H1 (cell line): ENCODE measurements around the gene SND1. TPM values are rescaled to one million over a fixed set of nuclear protein-coding genes. Genes with fewer than 3 reads are reported as not detected.

Experiments
- CTCF ChIA-PET: fragments of 300-600 bp; sonication (Branson Sonifier 250); formaldehyde crosslinking; loops from one replicate; lab custom pipeline; 2021; ENCODE audit not compliant: partially characterized antibody; lab: Charles Lee
- POLR2A ChIA-PET: fragments of 300-600 bp; sonication (Branson Sonifier 250); formaldehyde crosslinking; loops from one replicate; lab custom pipeline; 2021; ENCODE audit warnings: inconsistent platforms; ENCODE audit not compliant: partially characterized antibody; lab: Charles Lee
- DNase-seq, 2 experiments: peaks; one replicate each; pipeline versions ENCODE4 v3.0.0 to v3.0.0-alpha.2; 2010 to 2022; ENCODE audit warnings: low spot score in 2 of 2, low read depth in 1 of 2, mixed read lengths in 1 of 2
- FAIRE-seq: peaks from 2 replicates; lab custom pipeline; 2011; peaks lifted over from hg19 to GRCh38; lab: Jason Lieb, UNC
- H2AFZ ChIP-seq: 2 replicates; pipeline ENCODE4 v1.8.1; 2012; ENCODE audit warnings: low read length, inconsistent platforms
- H2AK5ac ChIP-seq: 2 replicates; pipeline ENCODE4 v1.6.1; 2013; ENCODE audit warnings: low read depth, low read length
- H2BK120ac ChIP-seq: replicated peaks from 2 replicates; pipeline ENCODE3; 2013; ENCODE audit warnings: low read depth, low read length, inconsistent platforms
- H2BK12ac ChIP-seq: 2 replicates; pipeline ENCODE4 v1.6.1; 2013; ENCODE audit warnings: low read depth, low read length
- H2BK15ac ChIP-seq: 2 replicates; pipeline ENCODE4 v1.6.1; 2013; ENCODE audit warnings: low read length
- H2BK20ac ChIP-seq: 2 replicates; pipeline ENCODE4 v1.6.1; 2013; ENCODE audit warnings: low read length
- H2BK5ac ChIP-seq: 2 replicates; pipeline ENCODE4 v1.6.1; 2013; ENCODE audit warnings: low read depth, low read length
- H3K14ac ChIP-seq: 2 replicates; pipeline ENCODE4 v1.6.1; 2013; ENCODE audit warnings: inconsistent platforms; ENCODE audit not compliant: insufficient read length
- H3K18ac ChIP-seq: 2 replicates; pipeline ENCODE4 v1.6.1; 2013; ENCODE audit warnings: low read length; ENCODE audit errors: extremely low read depth
- H3K23ac ChIP-seq: 2 replicates; pipeline ENCODE4 v1.6.1; 2013; ENCODE audit warnings: inconsistent platforms; ENCODE audit not compliant: insufficient read length
- H3K23me2 ChIP-seq: 2 replicates; pipeline ENCODE4 v1.6.1; 2013; ENCODE audit warnings: low read depth, low read length
- H3K27ac ChIP-seq: 2 replicates; pipeline ENCODE4 v1.6.1; 2011; ENCODE audit warnings: low read depth, low read length, inconsistent platforms
- H3K27me3 ChIP-seq, 4 experiments: replicated peaks in 1 of 4; 1 replicate in 1 of 4; 2 replicates in 3 of 4; pipeline versions ENCODE4 v1.6.1 to v1.8.1; 2011 to 2013; ENCODE audit warnings: low read length in 3 of 4, mild to moderate bottlenecking in 3 of 4, inconsistent platforms in 2 of 4, mixed read lengths in 2 of 4, moderate library complexity in 1 of 4; ENCODE audit not compliant: control insufficient read depth in 3 of 4, insufficient read depth in 3 of 4; ENCODE audit errors: extremely low read depth in 1 of 4
- H3K36me3 ChIP-seq, 4 experiments: 2 replicates each; pipeline versions ENCODE4 v1.6.1 to v1.8.1; 2011 to 2013; ENCODE audit warnings: mild to moderate bottlenecking in 4 of 4, low read length in 3 of 4, moderate library complexity in 2 of 4, control low read depth in 1 of 4, inconsistent platforms in 1 of 4; ENCODE audit not compliant: insufficient read depth in 4 of 4, control insufficient read depth in 2 of 4
- H3K4ac ChIP-seq: replicated peaks from 2 replicates; pipeline ENCODE3; 2013; ENCODE audit warnings: low read length, low read depth, mixed read lengths, inconsistent platforms; ENCODE audit not compliant: insufficient read length
- H3K4me1 ChIP-seq, 4 experiments: replicated peaks in 1 of 4; 1 replicate in 1 of 4; 2 replicates in 3 of 4; pipeline versions ENCODE4 v1.6.1 to v1.8.1; 2011 to 2013; ENCODE audit warnings: low read length in 3 of 4, inconsistent platforms in 2 of 4, mixed read lengths in 1 of 4; ENCODE audit not compliant: insufficient read depth in 4 of 4, control insufficient read depth in 3 of 4
- H3K4me2 ChIP-seq, 2 experiments: 2 replicates each; pipeline versions ENCODE4 v1.6.1 to v1.8.1; 2011 to 2013; ENCODE audit warnings: low read depth in 2 of 2, low read length in 2 of 2, control low read depth in 1 of 2, inconsistent platforms in 1 of 2, mild to moderate bottlenecking in 1 of 2; ENCODE audit not compliant: insufficient read depth in 1 of 2
- H3K4me3 ChIP-seq, 4 experiments: fragments of 200-600, 300-600 bp in 1 of 4; sonication (generic), shearing (Covaris generic), sonication (Bioruptor Twin) in 1 of 4; 2 replicates each; pipeline versions ENCODE4 v1.5.1 to v1.8.1; 2011 to 2016; ENCODE audit warnings: low read length in 4 of 4, low read depth in 3 of 4, control low read depth in 2 of 4, inconsistent platforms in 2 of 4, mild to moderate bottlenecking in 2 of 4, mixed read lengths in 1 of 4, moderate library complexity in 1 of 4; ENCODE audit not compliant: insufficient read depth in 2 of 4; ENCODE audit errors: extremely low read depth in 1 of 4
- H3K56ac ChIP-seq: replicated peaks from 2 replicates; pipeline ENCODE3; 2013; ENCODE audit warnings: low read depth, mild to moderate bottlenecking, mixed read lengths, low read length, inconsistent platforms; ENCODE audit not compliant: insufficient read length
- H3K79me1 ChIP-seq: 2 replicates; pipeline ENCODE4 v1.6.1; 2013; ENCODE audit warnings: low read depth, low read length, control low read depth
- H3K79me2 ChIP-seq, 2 experiments: 2 replicates each; pipeline versions ENCODE4 v1.6.1 to v1.8.1; 2012 to 2013; ENCODE audit warnings: low read length in 2 of 2, mild to moderate bottlenecking in 2 of 2, inconsistent platforms in 1 of 2; ENCODE audit not compliant: insufficient read depth in 2 of 2, control insufficient read depth in 1 of 2
- H3K9ac ChIP-seq, 4 experiments: replicated peaks in 1 of 4; 1 replicate in 1 of 4; 2 replicates in 3 of 4; pipeline versions ENCODE4 v1.6.1 to v1.8.1; 2011 to 2013; ENCODE audit warnings: low read depth in 3 of 4, low read length in 3 of 4, control low read depth in 2 of 4, mild to moderate bottlenecking in 2 of 4, moderate library complexity in 2 of 4, inconsistent platforms in 1 of 4; ENCODE audit errors: extremely low read depth in 1 of 4
- H3K9me3 ChIP-seq, 2 experiments: 2 replicates each; pipeline versions ENCODE4 v1.6.1 to v1.8.1; 2012 to 2013; ENCODE audit warnings: mild to moderate bottlenecking in 2 of 2, moderate library complexity in 2 of 2, control low read depth in 1 of 2, inconsistent platforms in 1 of 2, low read depth in 1 of 2, low read length in 1 of 2, mixed read lengths in 1 of 2; ENCODE audit not compliant: insufficient read depth in 2 of 2
- H4K20me1 ChIP-seq, 2 experiments: replicated peaks in 1 of 2; 2 replicates each; pipeline versions ENCODE3 to v1.8.1; 2011 to 2013; ENCODE audit warnings: inconsistent platforms in 2 of 2, low read length in 2 of 2, mild to moderate bottlenecking in 1 of 2; ENCODE audit not compliant: insufficient read depth in 2 of 2, control insufficient read depth in 1 of 2
- H4K5ac ChIP-seq: 2 replicates; pipeline ENCODE4 v1.6.1; 2013; ENCODE audit warnings: low read length, low read depth, mixed read lengths, inconsistent platforms; ENCODE audit not compliant: insufficient read length
- H4K8ac ChIP-seq: 2 replicates; pipeline ENCODE4 v1.8.0; 2013; ENCODE audit warnings: mild to moderate bottlenecking, moderate library complexity, low read length, inconsistent platforms; ENCODE audit not compliant: insufficient read depth; ENCODE audit errors: extremely low read depth
- H4K91ac ChIP-seq: replicated peaks from 2 replicates; pipeline ENCODE3; 2013; ENCODE audit warnings: low read length, mixed read lengths, inconsistent platforms; ENCODE audit not compliant: insufficient read length
- BACH1 ChIP-seq: IDR thresholded peaks from 2 replicates; pipeline ENCODE4 v1.6.1; 2012; ENCODE audit warnings: low read length, improper control_type of control experiment
- HDAC6 ChIP-seq: IDR thresholded peaks from one replicate; pipeline ENCODE4 v1.7.1; 2012; ENCODE audit warnings: low read depth, mild to moderate bottlenecking, inconsistent platforms, low read length, moderate library complexity
- SIX5 ChIP-seq: IDR thresholded peaks from 2 replicates; pipeline ENCODE4 v1.6.1; 2011; ENCODE audit warnings: mild to moderate bottlenecking, low read depth, low read length
- SRF ChIP-seq: IDR thresholded peaks from 2 replicates; pipeline ENCODE4 v1.6.1; 2011; ENCODE audit warnings: mild to moderate bottlenecking, low read depth, low read length, moderate library complexity
- WGBS, 2 experiments: shearing (Covaris generic) in 1 of 2; methylation state at CpG; one replicate each; pipeline versions ENCODE4 v1.1.6 to v1.1.7; 2013 to 2015; ENCODE audit warnings: low lambda C conversion rate in 2 of 2, mixed read lengths in 2 of 2, inconsistent platforms in 1 of 2, low coverage in 1 of 2, missing lambda C conversion rate in 1 of 2; ENCODE audit not compliant: insufficient replicate concordance in 2 of 2, insufficient coverage in 1 of 2, insufficient read length in 1 of 2; ENCODE audit errors: extremely low coverage in 1 of 2, missing lambda C conversion rate in 1 of 2; 5-methylcytosine and 5-hydroxymethylcytosine counted together
- polyA plus RNA-seq, 7 experiments: library from polyadenylated mRNA; depleted of rRNA in 3 of 7; stranded (reverse) in 5 of 7; unstranded in 2 of 7; fragments of >200 nt in 5 of 7; fragments of 200-250 nt in 2 of 7; gene quantifications; 1 replicate in 5 of 7; 2 replicates in 1 of 7; 4 replicates in 1 of 7; pipeline versions ENCODE4 v1.2.1 to v1.2.3, GENCODE V29; 2011 to 2013; ENCODE audit warnings: missing spikeins in 2 of 7, mixed read lengths in 2 of 7
- total RNA-seq: library from RNA; stranded (reverse); fragmentation: NEBNext Ultra II Directional; extraction: Animal tissue kit (Norgen Biotek cat#: 25700); gene quantifications from 2 replicates; pipeline ENCODE4 v1.2.1, GENCODE V29; 2021
- TF ChIP-seq, protein P1 (sequence below): IDR thresholded peaks from 2 replicates; pipeline ENCODE4 v1.6.1; 2012; ENCODE audit warnings: inconsistent platforms

Gene SND1
- total and polyA plus RNA-seq, 2 of the 8 experiments (the other 6 are each of a cell fraction or from before 2014, with no cell fraction given): 122 to 290 TPM

DNA sequence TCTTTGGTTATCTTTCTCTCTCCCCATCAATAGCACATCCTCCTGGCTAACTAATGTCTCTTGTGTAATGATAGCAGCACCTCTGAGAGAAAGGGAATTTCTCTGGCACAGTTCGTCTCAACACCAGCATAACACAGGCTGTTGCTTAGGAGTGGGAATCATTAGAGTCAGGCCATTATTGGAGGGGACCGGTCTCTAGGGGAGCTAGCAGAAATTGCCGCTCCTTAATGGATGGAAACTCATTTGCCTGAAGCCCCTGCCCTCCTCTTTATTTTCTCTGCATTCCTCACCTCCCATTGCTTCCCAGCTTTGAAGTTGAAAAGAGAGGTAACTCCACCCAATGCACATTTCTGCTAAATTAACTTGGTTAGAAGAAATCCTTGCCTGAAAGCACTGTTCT is 367.3 kb downstream of the SND1 start:
- no peak overlapping the region for H3K18ac ChIP-seq
- TF ChIP-seq SRF (no peak), HDAC6 (no peak), SIX5 (no peak), BACH1 (no peak)
- TF ChIP-seq, protein P1, sequence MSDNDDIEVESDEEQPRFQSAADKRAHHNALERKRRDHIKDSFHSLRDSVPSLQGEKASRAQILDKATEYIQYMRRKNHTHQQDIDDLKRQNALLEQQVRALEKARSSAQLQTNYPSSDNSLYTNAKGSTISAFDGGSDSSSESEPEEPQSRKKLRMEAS: no peak
- TF ChIP-seq, all 59 proteins: peak for 0
- no peak for FAIRE-seq
- peaks cover 0 to 3% (median 0%) of the 10 kb centered on the region in 4 experiments; a peak in 1 of 8 replicates for H3K36me3 ChIP-seq
- 0 out of 4 replicates have a peak, but pooled peaks cover 0 to 8% of the 10 kb centered on the region in 2 experiments for H3K79me2 ChIP-seq
- H3K4me3 ChIP-seq: peak overlapping the region in 1 of 4 experiments; percentile 22; a peak in 1 of 8 replicates
- H3K14ac ChIP-seq: no peak overlapping the region
- H2AK5ac ChIP-seq: no peak overlapping the region
- H3K56ac ChIP-seq: no peak overlapping the region
- H4K5ac ChIP-seq: no peak overlapping the region
- H4K91ac ChIP-seq: no peak overlapping the region
- H3K9me3 ChIP-seq: no peaks in the 10 kb centered on the region
- 31% methylated on average over 3 of the region's 3 CpGs; no CpG with 5 or more reads in 1 of the 2 experiments for WGBS, 2 experiments
- H3K4me2 ChIP-seq: peak overlapping the region; percentile 9 to 39; a peak in 3 of 4 replicates
- no peak overlapping the region for H2AFZ ChIP-seq
- peaks cover 10 to 12% of the 10 kb centered on the region in 2 experiments for H4K20me1 ChIP-seq
- no peaks in the 10 kb centered on the region for H3K27me3 ChIP-seq
- H2BK5ac ChIP-seq: no peak overlapping the region
- DNase-seq: no peak
- no peak overlapping the region for H3K4ac ChIP-seq
- H4K8ac ChIP-seq: no peak overlapping the region
- H3K23me2 ChIP-seq: no peaks in the 10 kb centered on the region
- H3K9ac ChIP-seq: no peak overlapping the region; a peak in 1 of 7 replicates
- no peak overlapping the region for H2BK12ac ChIP-seq
- no peak overlapping the region for H3K27ac ChIP-seq
- no peak overlapping the region for H2BK120ac ChIP-seq
- no peak overlapping the region for H2BK20ac ChIP-seq
- H3K79me1 ChIP-seq: no peaks in the 10 kb centered on the region; the same call in 1 of the 2 replicates
- no peak overlapping the region for H3K23ac ChIP-seq
- POLR2A ChIA-PET: interaction anchor here (0.6 to 1.4 kb wide), 3 partner anchors 8 to 479 kb away, joined by 3 to 5 read pairs (median 5); partner anchors contain the start of gene LRRC4
- no peak overlapping the region for H2BK15ac ChIP-seq
- peaks cover 11 to 26% (median 20%) of the 10 kb centered on the region in 4 experiments for H3K4me1 ChIP-seq
- CTCF ChIA-PET: interaction anchor here (0.6 to 7.3 kb wide), 59 partner anchors 8 to 486 kb away, joined by 3 to 59 read pairs (median 5); partner anchors contain the start of gene LRRC4
